ENCODE results near the gene KLHL6. TPM values are rescaled to one million over a fixed set of nuclear protein-coding genes. Genes with fewer than 3 reads are reported as not detected.
"Not testable (repeated sequence)": the region's sequence is repeated elsewhere in the genome, so short reads cannot be mapped to it uniquely, and the experiment has no call there.

KLHL6 gene
- total RNA-seq, 2 experiments from 2014 or later = 26.6 to 26.8 TPM

GRCh38 chr3:183513046-183513706 is 42.3 kb downstream of the KLHL6 start:
- no peak overlapping the region for H3K4me3 Mint-ChIP-seq
- DNase-seq = peak; percentile 32
- H3K9me3 Mint-ChIP-seq = peaks cover 10% of the 10 kb centered on the region
- H3K27me3 Mint-ChIP-seq = no peaks in the 10 kb centered on the region
- peaks cover 42% of the 10 kb centered on the region for H3K36me3 Mint-ChIP-seq
- peaks cover 52% of the 10 kb centered on the region for H3K4me1 Mint-ChIP-seq
- H3K27ac Mint-ChIP-seq = peak overlapping the region; percentile 78

GRCh38 chr3:183511286-183512131 is 44.0 kb downstream of the KLHL6 start:
- H3K27me3 Mint-ChIP-seq, DNase-seq, H3K4me3 Mint-ChIP-seq: not testable (repeated sequence)
- H3K4me1 Mint-ChIP-seq = peaks cover 40% of the 10 kb centered on the region
- peaks cover 10% of the 10 kb centered on the region for H3K9me3 Mint-ChIP-seq
- H3K36me3 Mint-ChIP-seq = peaks cover 49% of the 10 kb centered on the region
- H3K27ac Mint-ChIP-seq = peak overlapping the region; percentile 43

GRCh38 chr3:183508821-183509220 is 46.7 kb downstream of the KLHL6 start:
- Mint-ChIP-seq H3K9me3 (peaks cover 7% of the 10 kb centered on the region), H3K4me3 (no peak overlapping the region), H3K4me1 (peaks cover 19% of the 10 kb centered on the region), H3K27ac (no peak overlapping the region), H3K27me3 (no peaks in the 10 kb centered on the region), H3K36me3 (peaks cover 47% of the 10 kb centered on the region)
- no peak for DNase-seq

GRCh38 chr3:183507551-183507950 is 48.0 kb downstream of the KLHL6 start:
- Mint-ChIP-seq H3K27me3 (no peaks in the 10 kb centered on the region), H3K4me1 (peaks cover 9% of the 10 kb centered on the region), H3K9me3 (peaks cover 7% of the 10 kb centered on the region), H3K36me3 (peaks cover 41% of the 10 kb centered on the region), H3K4me3 (no peak overlapping the region), H3K27ac (no peak overlapping the region)
- no peak for DNase-seq

GRCh38 chr3:183506674-183507320 is 48.7 kb downstream of the KLHL6 start:
- H3K9me3 Mint-ChIP-seq = peaks cover 7% of the 10 kb centered on the region
- H3K4me1 Mint-ChIP-seq = peaks cover 5% of the 10 kb centered on the region
- no peak for DNase-seq
- H3K27me3 Mint-ChIP-seq = no peaks in the 10 kb centered on the region
- no peak overlapping the region for H3K27ac Mint-ChIP-seq
- no peak overlapping the region for H3K4me3 Mint-ChIP-seq
- H3K36me3 Mint-ChIP-seq = peaks cover 42% of the 10 kb centered on the region

- Mint-ChIP-seq H3K27ac (peak overlapping the region; percentile 47), H3K4me1 (no peaks in the 10 kb centered on the region), H3K4me3 (no peak overlapping the region), H3K27me3 (no peaks in the 10 kb centered on the region), H3K36me3 (peaks cover 43% of the 10 kb centered on the region), H3K9me3 (peaks cover 7% of the 10 kb centered on the region)
- DNase-seq = no peak
Measured at GRCh38 chr3:183504597-183504996, 50.9 kb downstream of the KLHL6 start.

- Mint-ChIP-seq H3K4me3 (no peak overlapping the region), H3K36me3 (peaks cover 46% of the 10 kb centered on the region), H3K4me1 (no peaks in the 10 kb centered on the region), H3K27ac (no peak overlapping the region), H3K9me3 (peaks cover 7% of the 10 kb centered on the region), H3K27me3 (no peaks in the 10 kb centered on the region)
- DNase-seq = no peak
Measured at GRCh38 chr3:183503746-183504145, 51.8 kb downstream of the KLHL6 start.

- Mint-ChIP-seq H3K36me3 (peaks cover 35% of the 10 kb centered on the region), H3K4me3 (no peak overlapping the region), H3K27ac (no peak overlapping the region), H3K27me3 (no peaks in the 10 kb centered on the region), H3K4me1 (no peaks in the 10 kb centered on the region), H3K9me3 (peaks cover 7% of the 10 kb centered on the region)
- DNase-seq = no peak
Measured at GRCh38 chr3:183502237-183503181, 53.0 kb downstream of the KLHL6 start.

- no peak for DNase-seq
- Mint-ChIP-seq H3K9me3 (peaks cover 3% of the 10 kb centered on the region), H3K27ac (no peak overlapping the region), H3K4me3 (no peak overlapping the region), H3K36me3 (peaks cover 30% of the 10 kb centered on the region), H3K27me3 (no peaks in the 10 kb centered on the region), H3K4me1 (no peaks in the 10 kb centered on the region)
Measured at GRCh38 chr3:183500981-183501704, 54.4 kb downstream of the KLHL6 start.

- Mint-ChIP-seq H3K4me1 (no peaks in the 10 kb centered on the region), H3K4me3 (no peak overlapping the region), H3K27ac (no peak overlapping the region), H3K27me3 (no peaks in the 10 kb centered on the region), H3K9me3 (peaks cover under 1% of the 10 kb centered on the region), H3K36me3 (peaks cover 22% of the 10 kb centered on the region)
- no peak for DNase-seq
Measured at GRCh38 chr3:183500319-183500718, 55.2 kb downstream of the KLHL6 start.

GRCh38 chr3:183498634-183499033 is 56.9 kb downstream of the KLHL6 start:
- no peak overlapping the region for H3K4me3 Mint-ChIP-seq
- H3K36me3 Mint-ChIP-seq = peaks cover 14% of the 10 kb centered on the region
- no peaks in the 10 kb centered on the region for H3K4me1 Mint-ChIP-seq
- no peak for DNase-seq
- no peaks in the 10 kb centered on the region for H3K27me3 Mint-ChIP-seq
- H3K9me3 Mint-ChIP-seq = no peaks in the 10 kb centered on the region
- no peak overlapping the region for H3K27ac Mint-ChIP-seq

GRCh38 chr3:183497313-183497712 is 58.2 kb downstream of the KLHL6 start:
- Mint-ChIP-seq H3K27ac (no peak overlapping the region), H3K36me3 (peaks cover 22% of the 10 kb centered on the region), H3K4me1 (no peaks in the 10 kb centered on the region), H3K9me3 (no peaks in the 10 kb centered on the region), H3K27me3 (no peaks in the 10 kb centered on the region), H3K4me3 (no peak overlapping the region)
- no peak for DNase-seq

- no peak overlapping the region for H3K27ac Mint-ChIP-seq
- H3K4me3 Mint-ChIP-seq = no peak overlapping the region
- DNase-seq = no peak
- H3K4me1 Mint-ChIP-seq = no peaks in the 10 kb centered on the region
- peaks cover 27% of the 10 kb centered on the region for H3K36me3 Mint-ChIP-seq
- H3K9me3 Mint-ChIP-seq = no peaks in the 10 kb centered on the region
- no peaks in the 10 kb centered on the region for H3K27me3 Mint-ChIP-seq
Measured at GRCh38 chr3:183496311-183496710, 59.2 kb downstream of the KLHL6 start.

GRCh38 chr3:183494341-183494740 is 61.2 kb downstream of the KLHL6 start:
- Mint-ChIP-seq H3K36me3 (peaks cover 26% of the 10 kb centered on the region), H3K4me3 (no peak overlapping the region), H3K27me3 (no peaks in the 10 kb centered on the region), H3K27ac (no peak overlapping the region), H3K9me3 (no peaks in the 10 kb centered on the region), H3K4me1 (no peaks in the 10 kb centered on the region)
- DNase-seq = no peak
